HG02981 (cell line): ENCODE measurements around the gene EYA3.

Experiments used
- ATAC-seq: cut with Tn5 transposase; IDR thresholded peaks from one replicate; pipeline ENCODE4 v1.9.1; 2021; ENCODE audit warnings: mild to moderate bottlenecking, moderate library complexity; ENCODE audit not compliant: unreplicated experiment

The EYA3 gene

DNA sequence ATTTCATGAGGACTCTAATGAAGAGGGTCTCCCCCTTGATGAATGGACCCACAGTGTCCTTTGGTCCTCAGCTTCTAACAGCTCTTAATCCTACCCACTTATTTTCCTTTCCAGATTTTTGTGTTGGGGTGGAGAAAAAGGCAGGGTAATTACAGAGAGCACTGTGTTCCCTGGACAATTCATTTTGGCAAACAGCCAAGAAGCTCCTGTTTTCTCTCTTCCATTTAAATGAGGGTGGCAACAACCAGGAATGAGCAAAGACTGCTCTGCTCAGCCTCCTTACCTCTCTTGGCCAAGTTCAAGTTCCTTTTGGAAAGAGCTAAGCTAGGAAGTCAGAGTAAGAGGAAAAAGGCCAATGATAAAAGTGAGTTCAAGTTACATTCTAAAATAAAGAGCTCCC is 116.7 kb downstream of the EYA3 start:
- ATAC-seq: no peak

DNA sequence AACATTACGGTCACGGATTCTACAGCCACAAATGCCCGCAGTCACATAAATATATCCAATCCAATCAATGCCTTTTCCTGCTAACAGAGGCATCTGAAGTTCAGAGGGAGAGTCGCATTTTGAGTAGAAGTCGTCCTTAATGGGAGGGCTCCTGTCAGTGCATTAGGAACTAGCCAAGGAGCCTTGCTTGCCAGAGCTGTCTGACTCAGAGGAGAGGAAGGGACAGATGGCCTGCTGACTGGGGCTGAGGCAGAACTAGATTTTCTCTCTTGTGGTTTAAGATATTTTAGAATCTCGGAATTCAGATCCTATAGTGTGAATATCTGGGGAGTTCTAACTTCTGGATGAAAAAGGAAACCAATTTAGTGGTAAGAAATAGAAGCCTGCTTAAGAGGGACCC is 118.0 kb downstream of the EYA3 start:
- no peak for ATAC-seq

DNA sequence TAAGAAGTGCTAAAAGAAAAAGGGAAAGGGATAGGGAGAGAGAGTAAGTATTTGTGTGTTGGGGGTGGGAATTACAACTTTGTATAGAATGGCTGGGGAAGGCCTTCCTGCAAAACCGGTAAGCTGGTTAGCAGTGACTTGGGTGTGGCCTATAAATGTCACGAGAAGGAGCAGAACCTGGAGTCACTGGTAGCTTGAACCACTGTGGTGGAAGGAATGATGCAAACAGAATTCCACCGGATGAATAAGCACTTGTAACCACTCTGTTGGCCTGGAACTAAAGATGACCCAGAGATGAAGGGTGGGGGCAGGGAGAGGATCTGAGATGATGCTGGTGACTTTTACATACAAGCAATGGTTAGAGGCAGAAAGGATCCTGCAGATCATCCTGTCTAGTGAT is 119.7 kb downstream of the EYA3 start:
- ATAC-seq: no peak

DNA sequence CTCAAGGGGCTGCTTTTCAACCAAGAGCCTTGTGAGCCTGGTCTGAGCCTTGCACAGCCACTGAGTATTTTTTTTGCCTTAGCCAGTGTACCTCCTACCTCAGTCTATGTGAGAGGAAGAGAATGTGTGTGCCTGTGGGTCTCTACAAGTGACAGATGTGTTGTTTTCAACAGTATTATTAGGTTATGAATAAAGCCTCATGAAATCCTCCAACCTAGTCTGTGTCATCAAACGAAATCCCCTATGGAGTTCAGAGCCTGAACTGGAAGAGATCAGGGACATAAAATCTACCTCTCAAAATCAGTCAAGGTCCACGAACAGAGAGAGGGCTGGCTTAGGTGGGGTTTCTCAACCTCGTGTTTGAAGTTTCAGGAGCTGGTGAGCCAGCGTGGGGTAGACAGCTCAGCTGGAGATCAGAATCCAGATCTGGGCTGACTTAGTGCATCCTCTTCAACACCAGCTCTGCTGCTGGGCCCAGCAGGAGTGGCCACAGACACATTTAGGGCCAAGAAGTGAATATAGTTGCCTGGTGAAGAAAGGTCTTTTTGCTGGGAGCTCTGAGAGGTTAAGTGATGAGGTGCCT is 120.4 kb downstream of the EYA3 start:
- no peak for ATAC-seq

DNA sequence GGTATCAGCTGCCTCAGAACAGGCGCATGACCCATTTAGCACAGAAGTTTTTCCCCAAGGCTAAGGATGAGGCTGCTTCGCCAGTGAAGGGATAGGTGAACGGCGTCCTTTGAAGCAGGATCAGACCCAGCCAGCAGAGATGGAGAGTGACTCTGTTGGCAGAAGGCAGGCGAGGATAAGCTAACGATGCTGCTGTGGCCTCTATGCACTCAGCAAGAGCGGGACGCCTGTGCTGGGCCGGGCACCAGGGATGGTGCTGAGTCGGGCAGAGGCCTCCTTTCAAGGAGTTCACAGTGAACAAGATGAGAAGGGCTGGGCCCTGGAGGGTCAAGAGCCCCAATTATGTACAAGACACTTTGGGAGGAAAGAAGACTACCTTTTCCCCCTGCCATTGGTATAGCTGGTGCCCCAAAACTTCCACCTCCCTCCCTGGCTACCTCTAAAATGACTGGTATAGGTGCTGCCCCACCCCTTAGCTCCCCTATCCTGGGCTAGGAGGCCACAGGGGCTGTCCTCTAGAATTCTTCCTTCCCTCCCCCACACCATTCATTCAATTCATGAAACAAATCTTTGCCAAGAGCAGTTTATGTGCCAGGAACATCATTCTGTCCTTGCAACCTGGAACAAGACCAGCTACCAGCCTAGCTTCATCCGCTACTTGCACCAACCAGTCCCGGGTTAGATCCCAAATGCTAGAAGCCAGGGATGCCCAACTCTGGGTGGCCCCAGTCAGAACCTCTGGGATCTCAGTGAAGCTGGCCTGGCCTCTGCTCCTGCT is 121.1 kb downstream of the EYA3 start:
- no peak for ATAC-seq

DNA sequence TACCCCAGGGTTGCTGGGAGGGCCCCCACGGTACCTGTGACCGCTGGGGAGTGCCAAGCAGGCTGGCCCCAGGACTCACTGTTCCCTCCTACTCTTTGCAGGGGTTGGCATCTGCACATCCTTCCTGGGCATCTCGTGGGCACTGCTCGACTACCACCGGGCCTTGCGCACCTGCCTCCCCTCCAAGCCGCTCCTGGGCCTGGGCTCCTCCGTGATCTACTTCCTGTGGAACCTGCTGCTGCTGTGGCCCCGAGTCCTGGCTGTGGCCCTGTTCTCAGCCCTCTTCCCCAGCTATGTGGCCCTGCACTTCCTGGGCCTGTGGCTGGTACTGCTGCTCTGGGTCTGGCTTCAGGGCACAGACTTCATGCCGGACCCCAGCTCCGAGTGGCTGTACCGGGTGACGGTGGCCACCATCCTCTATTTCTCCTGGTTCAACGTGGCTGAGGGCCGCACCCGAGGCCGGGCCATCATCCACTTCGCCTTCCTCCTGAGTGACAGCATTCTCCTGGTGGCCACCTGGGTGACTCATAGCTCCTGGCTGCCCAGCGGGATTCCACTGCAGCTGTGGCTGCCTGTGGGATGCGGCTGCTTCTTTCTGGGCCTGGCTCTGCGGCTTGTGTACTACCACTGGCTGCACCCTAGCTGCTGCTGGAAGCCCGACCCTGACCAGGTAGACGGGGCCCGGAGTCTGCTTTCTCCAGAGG is 121.9 kb downstream of the EYA3 start:
- no peak for ATAC-seq

DNA sequence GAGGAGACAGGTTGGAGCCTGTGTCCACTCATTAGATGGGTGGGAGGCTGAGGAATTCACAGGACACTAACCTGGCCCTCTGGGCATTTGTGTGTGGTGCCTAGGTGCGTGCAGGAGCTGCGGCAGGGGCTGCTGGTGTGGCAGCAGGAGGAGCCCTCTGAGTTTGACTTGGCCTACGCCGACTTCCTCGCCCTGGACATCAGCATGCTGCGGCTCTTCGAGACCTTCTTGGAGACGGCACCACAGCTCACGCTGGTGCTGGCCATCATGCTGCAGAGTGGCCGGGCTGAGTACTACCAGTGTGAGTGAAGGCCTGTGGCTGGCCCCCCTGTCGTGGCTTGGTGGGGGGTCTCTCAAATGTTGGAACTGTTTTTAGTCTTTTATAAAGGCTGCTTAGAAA is 125.0 kb downstream of the EYA3 start:
- ATAC-seq: no peak

DNA sequence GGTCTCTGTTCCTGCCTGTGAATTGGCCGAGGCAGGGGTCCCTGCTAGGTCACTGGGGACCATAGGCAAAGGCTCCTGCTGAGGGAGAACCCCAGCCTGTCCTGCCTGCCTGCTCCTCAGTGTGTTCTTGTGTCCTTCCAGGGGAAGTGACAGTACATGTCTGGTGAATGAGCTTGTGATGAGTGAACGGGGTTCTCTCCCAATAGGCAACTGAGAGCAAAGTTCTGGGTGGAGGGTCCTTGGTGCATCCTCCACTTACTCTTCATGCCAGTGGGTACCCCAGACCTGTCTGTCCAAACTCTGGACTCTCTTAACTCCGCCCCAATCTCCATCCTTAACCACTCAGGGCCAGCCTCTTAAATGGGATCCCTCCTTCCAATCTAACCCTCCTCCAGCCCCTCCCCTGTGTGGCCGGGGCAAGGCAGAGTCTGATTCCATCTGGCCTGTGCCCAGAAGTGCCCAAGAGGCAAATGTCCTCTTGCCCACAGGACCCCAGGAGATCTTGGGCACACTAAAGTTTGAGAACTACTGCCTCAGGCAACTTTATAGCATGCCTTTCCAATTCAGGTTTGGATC is 126.7 kb downstream of the EYA3 start:
- no peak for ATAC-seq

DNA sequence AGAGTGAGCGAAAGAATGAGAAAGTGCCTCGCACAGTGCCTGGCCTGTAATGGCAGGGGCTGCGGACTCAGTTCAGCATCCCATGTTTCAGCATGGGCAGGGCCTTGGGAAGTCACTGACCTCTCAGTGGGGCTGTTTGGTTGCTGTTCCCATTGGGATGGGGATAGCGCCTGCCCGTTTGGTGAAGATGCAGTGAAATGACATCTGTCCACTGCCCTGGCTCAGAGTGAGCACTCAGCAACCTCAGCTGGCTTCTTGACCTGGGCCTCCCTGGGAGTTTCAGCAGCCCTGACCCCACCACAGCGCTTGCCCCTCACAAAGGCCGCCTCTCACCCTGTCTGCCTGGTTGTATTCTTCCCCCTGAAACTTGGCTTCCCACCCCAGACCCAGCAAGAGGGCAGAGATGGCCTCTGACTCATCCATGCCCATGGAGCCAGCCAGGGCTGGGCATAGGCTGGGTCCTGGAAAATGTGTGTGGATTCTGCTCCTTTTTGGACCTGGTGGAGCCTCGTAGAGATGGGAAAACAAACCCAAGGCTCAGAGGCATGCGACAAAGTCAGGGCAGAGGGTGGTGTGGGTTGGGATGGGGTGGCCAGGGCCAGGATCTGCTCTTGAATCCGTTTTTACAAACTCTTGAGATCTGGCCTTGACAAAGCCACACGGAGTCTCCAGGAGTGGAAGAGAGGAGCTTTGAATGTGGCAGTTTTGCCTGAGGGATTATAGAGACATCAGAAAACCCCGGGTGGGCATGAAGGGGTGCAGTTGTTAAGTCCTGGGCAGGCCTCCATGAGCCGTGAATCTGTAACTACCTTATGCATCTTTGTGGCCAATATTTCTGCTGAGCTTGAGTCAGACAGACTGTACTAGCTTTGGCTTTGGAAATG is 127.4 kb downstream of the EYA3 start:
- no peak for ATAC-seq

DNA sequence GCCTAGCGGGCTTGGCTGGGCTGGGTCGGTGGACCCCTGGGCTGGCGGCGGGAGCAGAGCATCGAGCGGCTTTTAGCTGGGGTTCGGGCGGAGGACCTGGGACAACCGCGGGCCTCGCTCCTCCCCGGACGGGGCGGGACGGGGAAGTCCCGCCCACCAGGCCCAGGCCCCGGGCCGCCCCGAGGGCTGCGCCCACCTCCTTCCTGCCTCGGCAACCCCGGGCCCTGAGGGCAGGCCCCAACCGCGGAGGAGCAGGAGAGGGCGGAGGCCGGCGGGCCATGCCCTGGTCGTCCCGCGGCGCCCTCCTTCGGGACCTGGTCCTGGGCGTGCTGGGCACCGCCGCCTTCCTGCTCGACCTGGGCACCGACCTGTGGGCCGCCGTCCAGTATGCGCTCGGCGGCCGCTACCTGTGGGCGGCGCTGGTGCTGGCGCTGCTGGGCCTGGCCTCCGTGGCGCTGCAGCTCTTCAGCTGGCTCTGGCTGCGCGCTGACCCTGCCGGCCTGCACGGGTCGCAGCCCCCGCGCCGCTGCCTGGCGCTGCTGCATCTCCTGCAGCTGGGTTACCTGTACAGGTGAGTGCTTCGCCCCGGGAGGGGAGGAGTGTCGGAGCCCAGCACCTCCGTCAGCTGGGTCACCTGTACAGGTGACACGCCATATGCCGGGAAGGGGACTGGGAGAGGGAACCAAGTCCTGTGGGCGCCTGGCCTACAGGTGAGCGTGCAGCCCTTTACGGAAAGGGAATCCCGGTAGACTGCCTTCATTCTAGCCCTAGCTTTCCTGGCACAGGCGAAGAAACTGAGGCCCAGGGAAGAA is 128.4 kb downstream of the EYA3 start, which contains the start of gene XKR8:
Gene XKR8 (plus strand): TSS at position 182 of the 812 bp plus-strand sequence. CDS start 97 bp downstream, at position 279.
- peak; percentile 80 for ATAC-seq

DNA sequence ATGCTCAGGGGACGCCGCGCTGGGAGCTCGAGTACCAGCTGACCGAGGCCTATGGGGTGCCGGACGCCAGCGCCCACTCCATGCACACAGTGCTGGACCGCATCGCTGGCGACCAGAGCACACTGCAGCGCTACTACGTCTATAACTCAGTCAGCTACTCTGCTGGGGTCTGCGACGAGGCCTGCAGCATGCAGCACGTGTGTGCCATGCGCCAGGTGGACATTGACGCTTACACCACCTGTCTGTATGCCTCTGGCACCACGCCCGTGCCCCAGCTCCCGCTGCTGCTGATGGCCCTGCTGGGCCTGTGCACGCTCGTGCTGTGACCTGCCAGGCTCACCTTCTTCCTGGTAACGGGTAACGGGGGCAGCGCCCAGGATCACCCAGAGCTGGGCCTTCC is 129.9 kb downstream of the EYA3 start:
- no peak for ATAC-seq

DNA sequence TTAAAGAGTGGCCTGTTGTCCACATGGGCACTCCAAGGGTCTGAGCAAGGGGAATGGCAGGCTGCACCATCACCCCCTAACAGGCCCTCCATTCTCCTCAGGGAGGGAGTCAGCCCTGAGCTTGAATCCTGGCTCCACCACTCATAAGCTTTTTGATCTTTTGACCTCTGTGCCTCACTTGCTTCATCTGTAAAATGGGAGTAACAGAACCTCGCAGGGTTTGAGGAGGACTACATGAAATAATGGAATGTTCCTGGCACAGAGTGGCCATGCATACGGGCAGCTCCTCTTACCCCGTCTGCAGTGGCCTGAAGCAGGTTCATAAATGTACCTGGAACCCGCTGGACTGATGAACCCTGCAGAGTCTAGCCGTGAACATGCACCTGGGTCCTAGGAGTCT is 130.8 kb downstream of the EYA3 start:
- ATAC-seq: no peak

DNA sequence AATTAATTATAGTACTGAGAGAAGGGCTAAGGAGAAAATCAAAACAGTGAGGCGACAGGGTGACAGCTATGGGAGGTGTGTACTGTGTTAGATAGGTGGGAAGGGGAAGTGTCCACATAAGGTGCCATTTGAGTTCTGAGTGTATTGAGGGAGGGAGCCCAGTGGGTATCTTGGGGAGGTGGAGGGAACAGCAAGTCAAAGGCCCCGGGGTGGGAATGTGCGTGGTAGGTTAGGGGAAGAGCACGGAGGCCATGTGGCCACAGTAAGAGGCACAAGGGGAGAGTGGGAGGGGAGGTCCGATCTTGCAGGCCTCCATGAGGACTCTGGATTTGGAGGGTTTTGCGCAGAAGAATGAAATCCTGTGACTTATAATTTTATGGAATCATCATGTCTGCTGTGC is 131.6 kb downstream of the EYA3 start:
- no peak for ATAC-seq

DNA sequence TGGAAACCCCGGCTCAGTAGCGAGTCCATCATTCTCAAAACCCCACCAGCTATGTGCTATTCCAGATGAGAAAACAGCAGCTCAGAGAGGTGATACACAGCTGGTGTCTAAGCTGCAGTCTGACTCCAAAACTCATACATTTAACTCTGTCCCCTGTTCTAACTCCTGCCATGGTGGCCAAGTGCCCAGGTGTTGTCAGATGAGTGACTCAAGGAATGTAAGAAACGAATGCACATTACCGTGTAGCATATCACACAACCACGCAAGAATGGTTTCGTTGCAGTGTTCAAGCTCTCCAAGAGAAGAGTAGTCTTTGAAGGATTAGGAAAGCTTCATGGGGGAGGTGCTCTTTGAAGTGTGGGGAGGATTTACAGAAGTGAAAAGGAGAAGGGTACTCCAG is 133.3 kb downstream of the EYA3 start:
- ATAC-seq: no peak

DNA sequence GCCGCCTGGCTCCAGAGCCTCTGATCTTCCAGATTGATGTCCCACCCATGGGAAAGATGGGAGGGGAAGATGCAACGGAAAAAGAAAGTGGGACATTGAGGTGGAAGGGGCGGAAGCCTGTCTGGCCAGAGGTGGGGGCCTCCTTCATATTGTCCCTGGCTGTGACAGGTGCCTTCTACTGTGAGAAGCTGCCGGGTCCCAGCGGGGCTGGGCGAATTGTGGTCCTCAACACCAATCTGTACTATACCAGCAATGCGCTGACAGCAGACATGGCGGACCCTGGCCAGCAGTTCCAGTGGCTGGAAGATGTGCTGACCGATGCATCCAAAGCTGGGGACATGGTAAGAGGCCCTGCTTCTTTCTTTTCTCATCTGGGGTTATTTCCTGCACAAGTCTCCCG is 134.2 kb downstream of the EYA3 start:
- ATAC-seq: no peak

DNA sequence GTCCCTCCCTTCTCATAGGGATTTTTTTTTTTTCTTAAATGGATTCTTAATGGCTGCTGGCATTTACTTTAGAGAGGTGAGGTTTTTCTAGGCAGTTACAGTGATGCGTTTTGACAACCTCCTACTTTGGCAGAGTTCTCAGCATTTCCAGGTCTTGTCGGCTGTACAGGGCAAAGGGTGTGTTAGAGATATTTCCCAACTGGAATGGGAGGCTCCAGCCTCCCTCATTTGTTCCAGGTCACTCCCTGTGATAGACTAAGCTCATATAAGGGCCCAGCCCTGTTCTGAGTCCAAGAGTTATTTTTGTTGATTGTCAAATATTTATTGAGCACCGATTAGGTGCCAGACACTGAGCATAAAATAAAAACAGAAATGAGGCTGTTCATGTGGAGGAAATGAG is 136.3 kb downstream of the EYA3 start:
- no peak for ATAC-seq

DNA sequence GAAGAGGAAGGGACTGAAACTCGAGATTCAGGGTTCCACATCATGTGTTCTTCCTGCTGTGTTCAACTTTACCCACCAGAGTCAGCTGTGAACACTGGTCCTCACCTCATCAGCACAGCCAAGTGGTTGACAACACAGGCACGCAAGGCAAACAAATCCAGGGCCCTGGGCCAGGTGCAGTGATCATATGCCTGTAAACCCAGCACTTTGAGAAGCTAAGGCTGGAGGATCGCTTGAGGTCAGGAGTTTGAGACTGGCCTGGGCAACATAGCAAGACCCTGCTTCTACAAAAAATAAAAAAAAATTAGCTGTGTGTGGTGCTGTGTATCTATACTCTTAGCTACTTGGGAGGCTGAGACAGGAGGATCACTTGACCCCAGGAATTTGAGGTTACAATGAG is 137.0 kb downstream of the EYA3 start:
- ATAC-seq: no peak

DNA sequence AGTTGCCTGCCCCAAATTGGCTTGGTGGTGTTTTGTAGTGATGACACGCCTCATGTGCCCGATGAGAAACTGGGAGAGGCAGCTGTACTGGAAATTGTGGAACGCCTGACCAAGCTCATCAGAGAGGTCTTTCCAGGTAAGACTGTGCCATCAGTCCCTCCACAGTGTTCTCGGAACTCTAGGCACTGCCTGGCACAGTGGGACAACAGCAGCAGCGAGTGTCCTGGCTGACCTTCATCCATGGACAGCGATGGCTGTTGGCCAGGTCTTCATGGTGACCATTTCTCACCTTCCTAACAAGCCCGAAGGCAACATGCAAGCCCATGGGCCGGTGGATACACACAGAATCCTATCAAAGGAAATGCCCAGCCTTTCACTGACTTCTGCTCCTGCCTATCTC is 139.4 kb downstream of the EYA3 start:
- no peak for ATAC-seq

DNA sequence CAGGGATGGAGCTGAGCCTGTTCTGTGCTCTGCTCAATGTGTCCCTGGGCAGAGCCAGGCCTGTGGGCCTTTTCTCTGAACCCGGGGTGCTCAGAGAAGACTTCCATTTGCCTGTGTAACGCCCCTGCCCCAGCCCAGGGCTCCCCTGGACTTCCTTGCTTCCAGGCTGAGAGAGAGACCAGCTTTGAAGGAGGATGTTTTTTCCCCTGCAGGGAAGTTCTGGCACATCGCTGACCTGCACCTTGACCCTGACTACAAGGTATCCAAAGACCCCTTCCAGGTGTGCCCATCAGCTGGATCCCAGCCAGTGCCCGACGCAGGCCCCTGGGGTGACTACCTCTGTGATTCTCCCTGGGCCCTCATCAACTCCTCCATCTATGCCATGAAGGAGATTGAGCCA is 143.4 kb downstream of the EYA3 start:
- no peak for ATAC-seq
